ENCODE data around the gene CAMSAP1. TPM values are rescaled to one million over a fixed set of nuclear protein-coding genes. Genes with fewer than 3 reads are reported as not detected.

The CAMSAP1 gene
- total RNA-seq, 1 donor from 2014 or later: 62.4 TPM

DNA sequence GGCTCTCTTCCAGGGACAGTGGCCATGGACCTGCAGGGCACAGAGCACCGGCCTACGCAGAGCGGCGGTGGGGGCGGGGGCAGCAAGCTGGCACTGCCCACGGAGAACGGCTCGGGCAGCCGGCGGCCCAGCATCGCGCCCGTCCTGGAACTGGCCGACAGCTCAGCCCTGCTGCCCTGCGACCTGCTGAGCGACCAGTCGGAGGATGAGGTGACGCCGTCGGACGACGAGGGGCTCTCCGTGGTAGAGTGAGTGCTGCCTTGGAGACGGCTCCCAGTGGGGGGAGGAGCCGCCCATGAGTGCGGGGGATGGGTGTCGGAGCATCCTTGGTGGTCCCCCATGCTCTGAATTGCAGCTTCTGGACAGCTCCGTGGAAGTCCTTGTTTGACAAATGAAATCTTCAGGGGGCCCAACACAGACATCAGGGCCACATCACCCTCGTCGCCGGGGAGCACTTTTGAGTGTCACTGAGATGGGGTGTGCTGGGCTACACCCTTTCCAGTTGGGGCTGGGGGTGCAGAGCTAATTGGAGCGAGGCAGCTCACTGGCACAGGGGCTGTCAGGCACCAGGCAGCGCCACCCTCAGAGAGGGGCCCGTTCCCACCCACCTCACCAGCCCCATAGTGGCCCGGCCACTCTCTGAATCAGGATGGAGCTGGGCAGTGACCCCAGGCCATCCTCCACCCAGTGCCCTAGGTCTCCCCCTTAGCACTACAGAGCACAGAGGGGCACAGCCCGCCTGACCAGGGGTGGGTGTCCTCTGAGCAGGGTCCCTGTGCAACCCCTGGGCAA lies 134.4 kb downstream of the CAMSAP1 start:
- Mint-ChIP-seq H3K4me1 (no peaks in the 10 kb centered on the region), H3K9me3 (no peaks in the 10 kb centered on the region), H3K27ac (no peak overlapping the region), H3K4me3 (no peak overlapping the region), H3K36me3 (no peaks in the 10 kb centered on the region), H3K27me3 (ENCODE audit: low read depth) (no peaks in the 10 kb centered on the region)
- TF ChIP-seq, protein P1, sequence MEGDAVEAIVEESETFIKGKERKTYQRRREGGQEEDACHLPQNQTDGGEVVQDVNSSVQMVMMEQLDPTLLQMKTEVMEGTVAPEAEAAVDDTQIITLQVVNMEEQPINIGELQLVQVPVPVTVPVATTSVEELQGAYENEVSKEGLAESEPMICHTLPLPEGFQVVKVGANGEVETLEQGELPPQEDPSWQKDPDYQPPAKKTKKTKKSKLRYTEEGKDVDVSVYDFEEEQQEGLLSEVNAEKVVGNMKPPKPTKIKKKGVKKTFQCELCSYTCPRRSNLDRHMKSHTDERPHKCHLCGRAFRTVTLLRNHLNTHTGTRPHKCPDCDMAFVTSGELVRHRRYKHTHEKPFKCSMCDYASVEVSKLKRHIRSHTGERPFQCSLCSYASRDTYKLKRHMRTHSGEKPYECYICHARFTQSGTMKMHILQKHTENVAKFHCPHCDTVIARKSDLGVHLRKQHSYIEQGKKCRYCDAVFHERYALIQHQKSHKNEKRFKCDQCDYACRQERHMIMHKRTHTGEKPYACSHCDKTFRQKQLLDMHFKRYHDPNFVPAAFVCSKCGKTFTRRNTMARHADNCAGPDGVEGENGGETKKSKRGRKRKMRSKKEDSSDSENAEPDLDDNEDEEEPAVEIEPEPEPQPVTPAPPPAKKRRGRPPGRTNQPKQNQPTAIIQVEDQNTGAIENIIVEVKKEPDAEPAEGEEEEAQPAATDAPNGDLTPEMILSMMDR (IDR thresholded peaks at IDR 0.05; ENCODE audit: unreplicated experiment): no peak
- no peak for DNase-seq (ENCODE audit: low spot score in 2 of 2, unreplicated experiment in 2 of 2)

DNA sequence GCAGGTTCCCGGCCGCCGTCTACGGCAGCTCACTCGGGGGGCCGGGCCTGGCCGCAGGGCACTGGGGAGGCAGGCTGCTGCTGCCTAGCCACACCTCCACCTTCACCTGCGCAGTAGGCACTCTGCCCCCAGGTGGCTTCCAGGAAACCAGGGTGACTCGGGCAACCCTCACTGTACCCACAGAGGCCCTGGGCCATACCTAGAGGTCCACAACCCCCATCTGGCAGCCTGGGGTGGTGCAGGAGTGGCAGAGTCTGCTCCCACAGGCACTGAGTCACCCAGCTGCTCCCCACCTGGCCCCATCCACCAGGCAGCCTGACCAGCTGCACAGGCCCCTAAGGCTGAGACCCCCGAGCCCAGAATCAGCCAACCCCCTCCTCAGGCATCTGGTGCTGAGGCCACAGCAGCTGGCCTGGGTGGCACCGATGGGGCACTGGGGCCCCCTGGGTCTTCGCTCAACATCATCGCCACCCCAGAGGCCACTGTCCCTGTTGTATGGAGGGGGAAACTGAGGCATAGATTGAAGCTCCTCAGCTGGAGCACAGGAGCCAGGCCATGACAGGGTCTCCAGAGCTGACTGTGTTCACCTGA lies 135.2 kb downstream of the CAMSAP1 start:
- no peaks in the 10 kb centered on the region for H3K27me3 Mint-ChIP-seq (ENCODE audit: low read depth)
- TF ChIP-seq, protein P1 (IDR thresholded peaks at IDR 0.05; ENCODE audit: unreplicated experiment): no peak
- no peak overlapping the region for H3K27ac Mint-ChIP-seq
- DNase-seq (ENCODE audit: low spot score in 2 of 2, unreplicated experiment in 2 of 2): no peak
- H3K4me3 Mint-ChIP-seq: no peak overlapping the region
- no peaks in the 10 kb centered on the region for H3K4me1 Mint-ChIP-seq
- H3K9me3 Mint-ChIP-seq: no peaks in the 10 kb centered on the region
- H3K36me3 Mint-ChIP-seq: no peaks in the 10 kb centered on the region

DNA sequence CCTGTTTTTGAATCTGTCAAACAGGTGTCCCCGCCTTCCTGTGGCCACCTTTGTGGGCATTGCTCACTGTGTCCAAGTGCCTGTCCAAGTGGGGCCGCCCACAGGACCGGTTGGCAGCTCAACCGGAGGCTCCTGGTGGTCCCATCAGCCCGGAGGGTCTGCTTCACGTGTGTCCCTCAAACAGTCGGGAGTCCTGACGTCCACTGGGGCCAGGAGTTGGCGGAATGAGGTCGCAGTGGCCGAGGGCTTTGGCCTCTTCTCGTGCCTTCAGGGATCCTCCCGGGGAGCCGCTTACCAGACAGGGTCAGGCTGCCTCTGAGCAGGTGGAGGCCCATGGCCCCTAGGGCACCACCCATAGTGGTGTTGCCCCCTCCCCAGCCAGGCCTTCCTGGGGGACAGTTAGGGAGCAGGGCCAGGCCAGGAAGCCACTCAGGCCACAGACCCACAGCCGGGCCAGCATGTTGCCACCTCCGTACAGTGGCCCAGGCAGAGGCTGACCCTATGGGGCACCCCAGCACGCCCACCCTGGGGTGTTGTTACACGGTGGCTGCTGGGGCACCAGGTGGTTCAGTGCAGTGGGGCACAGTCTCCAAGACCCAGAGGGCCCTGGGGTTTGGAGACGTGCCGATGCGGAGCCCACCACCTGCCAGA lies 135.8 kb downstream of the CAMSAP1 start:
- no peaks in the 10 kb centered on the region for H3K9me3 Mint-ChIP-seq
- H3K4me1 Mint-ChIP-seq: no peaks in the 10 kb centered on the region
- no peak for DNase-seq (ENCODE audit: low spot score in 2 of 2, unreplicated experiment in 2 of 2)
- H3K27me3 Mint-ChIP-seq (ENCODE audit: low read depth): no peaks in the 10 kb centered on the region
- no peaks in the 10 kb centered on the region for H3K36me3 Mint-ChIP-seq
- no peak overlapping the region for H3K27ac Mint-ChIP-seq
- H3K4me3 Mint-ChIP-seq: no peak overlapping the region
- TF ChIP-seq, protein P1 (IDR thresholded peaks at IDR 0.05; ENCODE audit: unreplicated experiment): no peak

GRCh38 chr9:135770771-135771170 lies 136.6 kb downstream of the CAMSAP1 start:
- DNase-seq (ENCODE audit: low spot score in 2 of 2, unreplicated experiment in 2 of 2): no peak
- no peak overlapping the region for H3K4me3 Mint-ChIP-seq
- no peak overlapping the region for H3K27ac Mint-ChIP-seq
- TF ChIP-seq, protein P1 (IDR thresholded peaks at IDR 0.05; ENCODE audit: unreplicated experiment): no peak
- no peaks in the 10 kb centered on the region for H3K27me3 Mint-ChIP-seq (ENCODE audit: low read depth)
- no peaks in the 10 kb centered on the region for H3K4me1 Mint-ChIP-seq
- H3K36me3 Mint-ChIP-seq: no peaks in the 10 kb centered on the region
- H3K9me3 Mint-ChIP-seq: no peaks in the 10 kb centered on the region

DNA sequence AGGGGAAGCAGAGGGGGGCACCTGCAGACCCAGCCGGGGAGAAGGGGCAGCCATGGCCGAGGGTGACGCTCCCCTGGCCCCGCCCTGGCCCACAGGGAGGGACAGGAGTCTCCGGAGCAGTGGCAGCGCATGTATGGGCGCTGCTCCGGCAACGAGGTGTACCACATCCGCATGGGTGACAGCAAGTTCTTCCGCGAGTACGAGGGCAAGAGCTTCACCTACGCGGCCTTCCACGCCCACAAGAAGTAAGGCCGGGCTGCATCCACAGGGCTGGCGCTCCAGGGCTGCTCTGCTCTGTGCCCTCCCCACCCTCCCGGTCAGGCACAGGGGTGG lies 137.2 kb downstream of the CAMSAP1 start:
- Mint-ChIP-seq H3K27me3 (ENCODE audit: low read depth) (no peaks in the 10 kb centered on the region), H3K36me3 (no peaks in the 10 kb centered on the region), H3K9me3 (no peaks in the 10 kb centered on the region), H3K4me3 (no peak overlapping the region), H3K27ac (no peak overlapping the region), H3K4me1 (no peaks in the 10 kb centered on the region)
- DNase-seq (ENCODE audit: low spot score in 2 of 2, unreplicated experiment in 2 of 2): no peak
- TF ChIP-seq, protein P1 (IDR thresholded peaks at IDR 0.05; ENCODE audit: unreplicated experiment): no peak
